Stimulated activated naive CD8-positive, alpha-beta T cell treated with anti-CD3 and anti-CD28 coated beads, Interleukin-15, amount 100 ng/mL, for 72 hours (primary cell): ENCODE results near the gene RNASEL.

ENCODE experiments used
- ATAC-seq: fragments of 150-1000 bp; cut with Tn5 transposase; 2 replicates; pipeline ENCODE4 v1.10.0; 2021; ENCODE audit warnings: mild to moderate bottlenecking, moderate library complexity
- DNase-seq, 2 donors: peaks; one replicate each; pipeline ENCODE4 v3.0.0; 2021 to 2022
- H3K27ac Mint-ChIP-seq, 2 donors: one replicate each; pipeline ENCODE4 v1.8.0; 2022; ENCODE audit warnings: mild to moderate bottlenecking in 2 of 2, mixed read lengths in 2 of 2, moderate library complexity in 2 of 2
- H3K27me3 Mint-ChIP-seq: one replicate; pipeline ENCODE4 v1.8.0; 2022; ENCODE audit warnings: mixed read lengths
- H3K4me1 Mint-ChIP-seq: one replicate; pipeline ENCODE4 v1.8.0; 2022; ENCODE audit warnings: mild to moderate bottlenecking, mixed read lengths
- H3K4me3 Mint-ChIP-seq, 2 donors: one replicate each; pipeline ENCODE4 v1.8.0; 2022; ENCODE audit warnings: mild to moderate bottlenecking in 2 of 2, mixed read lengths in 2 of 2, moderate library complexity in 1 of 2
- H3K9me3 Mint-ChIP-seq, 2 donors: one replicate each; pipeline ENCODE4 v1.8.0; 2022; ENCODE audit warnings: mixed read lengths in 2 of 2

The RNASEL gene

GRCh38 chr1:182627622-182628021 is 38.6 kb upstream of the RNASEL start:
- ATAC-seq, result no peak
- Mint-ChIP-seq H3K4me1 (peaks cover 90% of the 10 kb centered on the region), H3K4me3 (no peak overlapping the region), H3K27me3 (peaks cover 36% of the 10 kb centered on the region), H3K27ac (no peak overlapping the region), H3K9me3 (no peaks in the 10 kb centered on the region)
- DNase-seq, result no peak

- ATAC-seq (no peak), DNase-seq (no peak)
- no peaks in the 10 kb centered on the region for H3K9me3 Mint-ChIP-seq
- H3K4me3 Mint-ChIP-seq, result no peak overlapping the region
- H3K27ac Mint-ChIP-seq, result no peak overlapping the region
- peaks cover 91% of the 10 kb centered on the region for H3K4me1 Mint-ChIP-seq
- H3K27me3 Mint-ChIP-seq, result peaks cover 26% of the 10 kb centered on the region
Observed at GRCh38 chr1:182626527-182626926, 37.5 kb upstream of the RNASEL start.

GRCh38 chr1:182625719-182626504 is 36.9 kb upstream of the RNASEL start:
- peaks cover 21% of the 10 kb centered on the region for H3K27me3 Mint-ChIP-seq
- H3K4me1 Mint-ChIP-seq, result peaks cover 92% of the 10 kb centered on the region
- no peak for DNase-seq
- H3K27ac Mint-ChIP-seq, result peak overlapping the region in 1 of 2 donors; percentile 1
- ATAC-seq, result no peak
- peaks cover 0 to 1% of the 10 kb centered on the region in 2 donors for H3K9me3 Mint-ChIP-seq
- H3K4me3 Mint-ChIP-seq, result peak overlapping the region in 1 of 2 donors; percentile 31

- H3K4me1 Mint-ChIP-seq, result peaks cover 90% of the 10 kb centered on the region
- no peak for ATAC-seq
- peaks cover 5 to 10% of the 10 kb centered on the region in 2 donors for H3K9me3 Mint-ChIP-seq
- H3K4me3 Mint-ChIP-seq, result peak overlapping the region in 1 of 2 donors; percentile 65
- no peak for DNase-seq
- H3K27me3 Mint-ChIP-seq, result peaks cover 14% of the 10 kb centered on the region
- H3K27ac Mint-ChIP-seq, result peak overlapping the region in 1 of 2 donors; percentile 81
Observed at GRCh38 chr1:182625024-182625423, 36.0 kb upstream of the RNASEL start.

DNA sequence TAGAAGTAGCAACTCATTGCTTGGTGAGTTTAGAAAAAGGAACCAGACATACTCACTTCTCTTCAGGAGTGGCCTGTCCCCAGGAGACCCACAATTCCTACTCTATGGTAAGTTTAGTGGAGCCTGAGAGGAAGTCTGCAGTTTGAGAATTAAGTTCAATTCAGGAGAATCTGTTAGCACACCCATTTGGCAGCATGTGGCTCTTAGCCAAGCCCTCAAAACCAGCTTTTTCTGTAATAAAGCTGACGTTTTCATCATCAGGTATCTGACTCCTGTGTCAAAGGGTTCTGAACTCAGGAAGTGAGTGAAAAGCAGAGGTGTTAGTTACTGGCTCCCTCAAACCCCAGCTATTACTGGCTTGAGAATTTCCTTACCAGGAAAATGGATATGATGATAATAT is 35.5 kb upstream of the RNASEL start:
- ATAC-seq (peak; percentile 52), DNase-seq (peak in 1 of 2 donors; percentile 44)
- Mint-ChIP-seq H3K9me3 (peaks cover 5 to 13% of the 10 kb centered on the region in 2 donors), H3K27me3 (peaks cover 15% of the 10 kb centered on the region), H3K27ac (peak overlapping the region in 1 of 2 donors; percentile 90), H3K4me1 (peaks cover 87% of the 10 kb centered on the region), H3K4me3 (peak overlapping the region in 1 of 2 donors; percentile 65)

- ATAC-seq (no peak), DNase-seq (no peak)
- Mint-ChIP-seq H3K4me3 (peak overlapping the region; percentile 57 to 70), H3K27ac (peak overlapping the region in 1 of 2 donors; percentile 91), H3K27me3 (peaks cover 30% of the 10 kb centered on the region), H3K4me1 (peaks cover 90% of the 10 kb centered on the region), H3K9me3 (peaks cover 10 to 19% of the 10 kb centered on the region in 2 donors)
Observed at GRCh38 chr1:182622901-182623528, 34.0 kb upstream of the RNASEL start.

DNA sequence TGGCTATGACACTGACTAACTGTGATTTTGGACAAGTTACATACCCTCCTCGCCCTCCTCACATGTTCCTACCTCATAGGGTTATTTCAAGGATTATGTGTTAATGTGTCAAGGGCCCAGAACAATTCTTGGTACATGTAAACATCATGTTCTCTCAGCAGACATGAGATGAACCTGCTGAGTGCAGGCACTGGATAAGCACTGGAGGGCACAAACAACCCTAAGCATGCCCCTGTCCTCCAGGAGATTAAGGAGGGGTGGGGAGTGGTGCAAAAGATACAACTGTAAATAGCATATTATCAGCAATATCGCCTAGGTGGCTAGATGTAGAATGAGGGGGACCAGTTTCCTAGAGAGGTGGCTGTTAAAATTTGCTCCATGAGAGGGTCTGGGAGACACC is 32.9 kb upstream of the RNASEL start:
- ATAC-seq (no peak), DNase-seq (no peak)
- peaks cover 93% of the 10 kb centered on the region for H3K4me1 Mint-ChIP-seq
- no peak overlapping the region for H3K4me3 Mint-ChIP-seq
- H3K9me3 Mint-ChIP-seq, result peaks cover 10 to 19% of the 10 kb centered on the region in 2 donors
- no peak overlapping the region for H3K27ac Mint-ChIP-seq
- H3K27me3 Mint-ChIP-seq, result peaks cover 21% of the 10 kb centered on the region

DNA sequence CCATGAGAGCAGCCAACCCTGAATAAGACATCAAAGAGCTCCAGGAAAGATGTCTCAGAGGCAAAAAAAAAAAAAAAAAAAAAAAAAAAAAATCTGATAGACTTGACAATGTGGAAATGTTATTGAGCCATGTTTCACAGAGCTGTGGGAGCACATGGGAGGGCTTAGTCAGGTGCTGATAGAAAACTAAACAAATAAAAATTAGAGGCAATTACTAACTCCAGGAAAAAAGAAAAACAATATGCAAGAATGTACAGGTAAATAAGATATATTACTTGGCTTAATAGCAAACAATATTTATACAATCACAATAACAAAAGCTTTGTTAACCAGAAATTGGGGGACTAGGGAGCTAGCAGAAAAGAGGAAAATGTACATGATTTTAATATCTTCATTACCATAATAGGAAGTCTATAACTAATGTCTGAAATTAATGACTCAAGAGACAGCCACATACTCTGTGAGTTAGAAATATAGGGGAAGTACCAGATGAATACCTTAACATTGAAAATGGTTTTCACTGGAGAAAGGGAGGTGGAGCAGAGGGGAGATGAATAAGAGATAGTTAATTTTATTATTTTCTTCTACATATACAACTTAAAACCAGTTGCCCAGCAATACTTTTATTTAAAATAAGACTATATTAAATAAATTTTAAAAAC is 32.0 kb upstream of the RNASEL start:
- DNase-seq (no peak), ATAC-seq (peak; percentile 52)
- peak overlapping the region in 1 of 2 donors; percentile 1 for H3K4me3 Mint-ChIP-seq
- peaks cover 16% of the 10 kb centered on the region for H3K27me3 Mint-ChIP-seq
- peaks cover 10 to 19% of the 10 kb centered on the region in 2 donors for H3K9me3 Mint-ChIP-seq
- no peak overlapping the region for H3K27ac Mint-ChIP-seq
- peaks cover 93% of the 10 kb centered on the region for H3K4me1 Mint-ChIP-seq

DNA sequence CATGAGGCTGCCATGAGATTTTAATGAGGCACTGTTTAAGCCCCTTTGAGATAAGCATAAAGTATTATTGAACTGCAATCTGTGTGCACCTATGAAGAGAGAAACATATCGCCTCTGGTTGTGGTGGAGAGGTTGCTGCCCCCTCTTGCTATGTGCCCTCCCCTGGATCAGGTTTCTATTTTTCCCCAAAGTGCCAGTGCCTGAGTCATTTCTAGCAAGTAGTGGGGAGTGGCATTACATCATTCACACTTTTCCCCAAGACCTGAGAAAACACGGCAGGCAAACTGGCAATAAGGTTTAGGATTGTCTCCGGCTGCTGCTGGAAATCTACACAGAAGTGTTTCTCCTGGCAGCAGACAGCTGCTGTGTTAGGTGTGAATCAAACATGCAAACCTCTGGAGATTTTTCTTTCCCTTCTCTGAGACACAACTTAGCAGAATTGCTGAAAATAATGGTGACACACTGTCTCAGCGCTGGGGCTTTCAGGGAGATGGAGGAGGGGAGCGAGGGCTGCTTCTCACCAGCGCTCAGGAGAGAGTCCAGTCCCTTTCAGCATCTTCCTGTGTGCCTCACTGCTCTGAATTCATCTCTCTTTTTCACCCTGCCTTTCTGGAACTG is 28.8 kb upstream of the RNASEL start:
- ATAC-seq, result peak; percentile 16
- H3K9me3 Mint-ChIP-seq, result peaks cover 10 to 19% of the 10 kb centered on the region in 2 donors
- DNase-seq, result peak; percentile 27 to 63
- peaks cover 32% of the 10 kb centered on the region for H3K27me3 Mint-ChIP-seq
- peak overlapping the region; percentile 99 to 100 for H3K27ac Mint-ChIP-seq
- H3K4me3 Mint-ChIP-seq, result peak overlapping the region; percentile 85 to 86
- H3K4me1 Mint-ChIP-seq, result peaks cover 90% of the 10 kb centered on the region

- peaks cover 40% of the 10 kb centered on the region for H3K27me3 Mint-ChIP-seq
- peaks cover 90% of the 10 kb centered on the region for H3K4me1 Mint-ChIP-seq
- H3K27ac Mint-ChIP-seq, result peak overlapping the region; percentile 99 to 100
- ATAC-seq, result no peak
- peaks cover 10 to 19% of the 10 kb centered on the region in 2 donors for H3K9me3 Mint-ChIP-seq
- no peak for DNase-seq
- peak overlapping the region; percentile 85 to 86 for H3K4me3 Mint-ChIP-seq
Observed at GRCh38 chr1:182617014-182617429, 28.0 kb upstream of the RNASEL start.

DNA sequence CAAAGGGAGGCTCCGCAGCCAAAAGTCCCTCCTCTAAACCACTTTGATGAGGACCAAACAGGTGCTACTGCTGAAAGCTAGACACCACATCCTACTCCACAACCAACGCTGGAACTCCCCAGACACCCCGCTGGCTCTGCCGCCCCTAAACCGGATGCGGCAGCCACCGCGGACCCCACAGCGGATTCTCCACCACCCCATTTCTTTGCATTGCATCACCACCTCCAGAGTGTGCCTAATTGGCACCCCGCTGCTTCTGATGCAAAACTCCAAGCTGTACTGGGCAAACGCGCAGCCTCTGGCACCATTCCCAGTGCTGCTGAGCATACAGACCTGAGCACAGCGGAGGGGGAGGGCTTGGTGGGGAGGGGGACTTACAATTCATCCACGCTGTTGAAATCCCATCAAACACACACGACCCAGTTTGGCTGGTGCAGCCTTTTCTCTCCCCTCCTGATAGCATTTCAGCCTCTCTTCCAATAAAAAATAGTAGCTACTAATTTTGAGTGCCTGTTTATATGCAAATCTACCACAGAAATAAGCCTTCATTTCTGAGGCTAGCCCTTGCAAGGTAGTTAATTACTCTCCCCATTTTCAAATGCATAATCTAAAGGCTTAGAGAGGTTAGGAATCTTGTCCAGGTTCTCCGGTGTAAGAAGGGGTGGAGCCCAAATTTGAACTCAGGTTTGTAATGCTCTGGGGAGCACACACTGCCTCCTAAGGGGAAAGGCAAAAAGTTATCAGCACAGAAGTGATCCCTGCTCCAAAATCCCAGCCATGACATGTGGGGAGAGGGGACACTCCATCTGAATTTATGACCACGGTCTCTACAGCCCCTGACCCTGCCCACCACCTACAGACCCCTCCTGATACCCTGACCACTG is 27.3 kb upstream of the RNASEL start:
- peak; percentile 88 for ATAC-seq
- Mint-ChIP-seq H3K27me3 (peaks cover 47% of the 10 kb centered on the region), H3K9me3 (peaks cover 10 to 19% of the 10 kb centered on the region in 2 donors), H3K27ac (peak overlapping the region; percentile 99 to 100), H3K4me3 (peak overlapping the region; percentile 85 to 86), H3K4me1 (peaks cover 91% of the 10 kb centered on the region)
- DNase-seq, result peak; percentile 95 to 98

GRCh38 chr1:182615468-182616129 is 26.5 kb upstream of the RNASEL start:
- Mint-ChIP-seq H3K4me3 (peak overlapping the region; percentile 85 to 86), H3K27ac (peak overlapping the region; percentile 99 to 100), H3K27me3 (peaks cover 54% of the 10 kb centered on the region), H3K4me1 (peaks cover 91% of the 10 kb centered on the region), H3K9me3 (peaks cover 7 to 15% of the 10 kb centered on the region in 2 donors)
- ATAC-seq (peak; percentile 77), DNase-seq (peak; percentile 77 to 90)

GRCh38 chr1:182614796-182615454 is 25.9 kb upstream of the RNASEL start:
- H3K9me3 Mint-ChIP-seq, result peaks cover 5 to 10% of the 10 kb centered on the region in 2 donors
- peaks cover 95% of the 10 kb centered on the region for H3K4me1 Mint-ChIP-seq
- DNase-seq (peak; percentile 67 to 84), ATAC-seq (peak; percentile 41)
- H3K27me3 Mint-ChIP-seq, result peaks cover 59% of the 10 kb centered on the region
- H3K27ac Mint-ChIP-seq, result peak overlapping the region; percentile 99 to 100
- peak overlapping the region; percentile 85 to 86 for H3K4me3 Mint-ChIP-seq
